Endothelial cell of umbilical vein (primary cell): Measurements from ENCODE around the gene TBATA.

Experiments used
- CTCF ChIP-seq, 2 donors: IDR thresholded peaks; 1 replicate in 1 of 2; 2 replicates in 1 of 2; pipeline ENCODE4 v1.5.1; 2011; ENCODE audit warnings: low read length in 2 of 2, mild to moderate bottlenecking in 2 of 2, moderate library complexity in 2 of 2, control low read depth in 1 of 2, inconsistent platforms in 1 of 2, low read depth in 1 of 2; ENCODE audit not compliant: insufficient read depth in 1 of 2; ENCODE audit errors: extremely low read depth in 1 of 2
- EZH2 ChIP-seq: IDR thresholded peaks from 2 replicates; pipeline ENCODE4 v1.6.1; 2012; ENCODE audit warnings: borderline replicate concordance, low read depth, mild to moderate bottlenecking, moderate library complexity, low read length, inconsistent platforms; ENCODE audit not compliant: severe bottlenecking
- JUN ChIP-seq: IDR thresholded peaks from 2 replicates; pipeline ENCODE4 v1.6.1; 2011; ENCODE audit warnings: borderline replicate concordance, low read depth; ENCODE audit not compliant: insufficient read length, insufficient read depth
- MYC ChIP-seq: IDR thresholded peaks from one replicate; pipeline ENCODE4 v1.6.1; 2011; ENCODE audit warnings: mild to moderate bottlenecking, low read depth, low read length
- POLR2A ChIP-seq: IDR thresholded peaks from 2 replicates; pipeline ENCODE4 v1.6.1; 2012; ENCODE audit warnings: low read depth, mild to moderate bottlenecking, control low read depth, low read length
- POLR2AphosphoS5 ChIP-seq: IDR thresholded peaks from 2 replicates; pipeline ENCODE4 v1.6.1; 2012; ENCODE audit warnings: low read depth, mild to moderate bottlenecking, control low read depth, low read length, moderate library complexity; ENCODE audit not compliant: insufficient read depth
- TF ChIP-seq, protein P1 (sequence below): IDR thresholded peaks from 2 replicates; pipeline ENCODE4 v1.6.1; 2011; ENCODE audit not compliant: insufficient read depth, insufficient read length

- TF ChIP-seq CTCF (IDR thresholded peaks at IDR 0.05; ENCODE audit: extremely low read depth in 1 of 2, insufficient read depth in 1 of 2, low read depth in 1 of 2, low read length in 2 of 2) (no peak), POLR2A (no peak), EZH2 (no peak), MYC (no peak), POLR2AphosphoS5 (no peak), JUN (no peak)
- TF ChIP-seq, protein P1, sequence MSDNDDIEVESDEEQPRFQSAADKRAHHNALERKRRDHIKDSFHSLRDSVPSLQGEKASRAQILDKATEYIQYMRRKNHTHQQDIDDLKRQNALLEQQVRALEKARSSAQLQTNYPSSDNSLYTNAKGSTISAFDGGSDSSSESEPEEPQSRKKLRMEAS, result no peak
These were observed 12.6 kb downstream of the TBATA start for GRCh38 chr10:70772627-70773026.
